Aorta (tissue), 5 donors: ENCODE measurements around the gene MIA2. TPM values are rescaled to one million over a fixed set of nuclear protein-coding genes. Genes with fewer than 3 reads are reported as not detected.
"Not testable (repeated sequence)": the region's sequence is repeated elsewhere in the genome, so short reads cannot be mapped to it uniquely, and the experiment has no call there.

Experiments
- ATAC-seq: fragments of 200-7000 bp; cut with Tn5 transposase; one replicate; pipeline ENCODE4 v1.9.1; 2022; ENCODE audit warnings: moderate library complexity; ENCODE audit not compliant: low FRiP score
- DNase-seq, 2 donors: peaks; one replicate each; pipeline ENCODE4 v3.0.0-alpha.2; 2020
- H3K27ac ChIP-seq, 2 donors: one replicate each; pipeline ENCODE4 v1.5.1; 2013; ENCODE audit warnings: low read length in 2 of 2, mild to moderate bottlenecking in 2 of 2, moderate library complexity in 2 of 2, control low read depth in 1 of 2, inconsistent platforms in 1 of 2, low read depth in 1 of 2
- H3K27me3 ChIP-seq, 2 donors: one replicate each; pipeline ENCODE4 v1.6.1; 2013; ENCODE audit warnings: control low read depth in 1 of 2, low read length in 1 of 2, mild to moderate bottlenecking in 1 of 2, moderate library complexity in 1 of 2; ENCODE audit not compliant: insufficient read depth in 2 of 2, control insufficient read depth in 1 of 2
- H3K36me3 ChIP-seq, 2 donors: one replicate each; pipeline ENCODE4 v1.6.1; 2013; ENCODE audit warnings: control low read depth in 1 of 2, low read length in 1 of 2, mild to moderate bottlenecking in 1 of 2; ENCODE audit not compliant: insufficient read depth in 2 of 2, control insufficient read depth in 1 of 2
- H3K4me1 ChIP-seq, 2 donors: one replicate each; pipeline ENCODE4 v1.6.1; 2013; ENCODE audit warnings: low read length in 2 of 2, control low read depth in 1 of 2, mild to moderate bottlenecking in 1 of 2, moderate library complexity in 1 of 2; ENCODE audit not compliant: insufficient read depth in 2 of 2, control insufficient read depth in 1 of 2
- H3K4me3 ChIP-seq, 2 donors: one replicate each; pipeline ENCODE4 v1.5.1; 2013; ENCODE audit warnings: low read length in 2 of 2, control low read depth in 1 of 2, mild to moderate bottlenecking in 1 of 2
- H3K9me3 ChIP-seq: one replicate; pipeline ENCODE4 v1.6.1; 2013; ENCODE audit warnings: mild to moderate bottlenecking, low read length; ENCODE audit not compliant: control insufficient read depth
- WGBS, 2 donors: extraction: QIAGEN DNeasy Blood & Tissue Kit; methylation state at CpG; one replicate each; pipeline ENCODE4 v1.1.7; 2013; 5-methylcytosine and 5-hydroxymethylcytosine counted together
- intact Hi-C, 2 donors: fragments of 100-400 bp; cut with DNase I; formaldehyde crosslinking; loops; one replicate each; pipeline versions ENCODE4 v1.14.2 to v1.15.0; 2022
- polyA plus RNA-seq, 2 donors: library from polyadenylated mRNA; stranded (reverse); fragments of 200-250 nt; gene quantifications; one replicate each; pipeline ENCODE4 v1.2.3, GENCODE V29; 2013
- total RNA-seq, 2 donors: library from RNA; stranded (reverse); fragmentation: NEBNext Ultra II Directional; extraction: Animal tissue kit (Norgen Biotek cat#: 25700); gene quantifications; one replicate each; pipeline ENCODE4 v1.2.1, GENCODE V29; 2021
- donor health status: healthy with polysubstance abuse.
- donor health status: Bipolar disorder and iron deficiency.
- donor health status: DM: no; HTN: no; CAD: no.
- donor health status: DM: no; HTN: no; CAD: no.
- donor health status: DM: yes; HTN: yes; CAD: no.

Gene MIA2
- total and polyA plus RNA-seq, 4 donors: 13.5 to 26.7 (median 19.7) TPM

DNA sequence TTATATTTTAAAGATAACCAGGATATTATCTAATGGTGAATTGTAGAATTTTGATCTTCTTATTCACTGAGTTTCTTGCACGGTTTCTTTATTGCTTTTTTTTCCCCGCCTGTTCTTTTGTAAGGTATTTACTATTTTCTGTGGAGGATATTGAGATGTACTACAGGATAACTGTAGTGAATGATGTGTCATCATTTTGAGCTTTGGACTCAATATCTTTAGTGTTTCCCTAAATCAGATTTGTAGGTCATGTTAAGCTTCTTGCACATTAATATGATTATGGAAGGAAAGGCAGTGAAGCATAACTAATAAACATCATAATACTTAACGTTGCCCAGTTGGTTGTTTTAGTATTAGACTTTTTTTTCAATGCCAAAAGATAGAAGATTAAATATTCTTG is 117.2 kb downstream of the MIA2 start:
- Histone ChIP-seq H3K27ac (no peak overlapping the region), H3K27me3 (no peaks in the 10 kb centered on the region), H3K4me1 (no peaks in the 10 kb centered on the region), H3K36me3 (no peaks in the 10 kb centered on the region), H3K9me3 (no peaks in the 10 kb centered on the region), H3K4me3 (no peak overlapping the region)
- intact Hi-C loops: no loop called here
- DNase-seq: no peak
- WGBS, 2 donors: 76 to 89% methylated on average over 3 of the region's 3 CpGs
- ATAC-seq: no peak

DNA sequence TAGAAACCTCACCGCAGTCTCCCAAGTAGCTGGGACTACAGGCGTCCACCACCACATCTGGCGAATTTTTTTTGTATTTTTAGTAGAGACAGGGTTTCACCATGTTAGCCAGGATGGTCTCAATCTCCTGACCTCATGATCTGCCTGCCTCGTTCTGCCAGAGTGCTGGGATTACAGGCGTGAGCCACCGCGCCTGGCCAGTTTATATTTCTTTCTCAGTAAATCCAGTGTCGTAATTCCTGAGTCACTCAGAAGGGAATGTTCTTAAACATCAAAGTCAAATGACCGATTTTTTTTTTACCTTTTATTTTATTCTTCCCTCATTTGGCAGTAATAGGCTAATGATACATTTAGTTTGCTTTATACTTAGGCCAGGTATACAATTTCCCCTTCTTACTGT is 118.0 kb downstream of the MIA2 start:
- H3K4me1 ChIP-seq: no peaks in the 10 kb centered on the region
- no peaks in the 10 kb centered on the region for H3K9me3 ChIP-seq
- no peak overlapping the region for H3K4me3 ChIP-seq
- WGBS, 2 donors: 97 to 98% methylated on average over 9 of the region's 9 CpGs
- no peaks in the 10 kb centered on the region for H3K27me3 ChIP-seq
- H3K27ac ChIP-seq: no peak overlapping the region
- H3K36me3 ChIP-seq: no peaks in the 10 kb centered on the region
- intact Hi-C loops: no loop called here
- DNase-seq (no peak), ATAC-seq (no peak)

DNA sequence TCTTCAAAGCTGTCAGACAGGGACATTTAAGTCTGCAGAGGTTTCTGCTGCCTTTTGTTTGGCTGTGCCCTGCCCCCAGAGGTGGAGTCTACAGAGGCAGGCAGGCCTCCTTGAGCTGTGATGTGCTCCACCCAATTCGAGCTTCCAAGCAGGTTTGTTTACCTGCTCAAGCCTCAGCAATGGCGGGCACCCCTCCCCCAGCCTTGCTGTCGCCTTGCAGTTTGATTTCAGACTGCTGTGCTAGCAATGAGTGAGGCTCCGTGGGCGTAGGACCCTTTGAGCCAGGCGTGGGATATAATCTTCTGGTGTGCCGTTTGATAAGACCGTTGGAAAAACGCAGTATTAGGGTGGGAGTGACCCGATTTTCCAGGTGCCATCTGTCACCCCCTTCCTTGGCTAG is 125.4 kb downstream of the MIA2 start:
- H3K36me3 ChIP-seq, DNase-seq, H3K9me3 ChIP-seq, H3K4me1 ChIP-seq, intact Hi-C loops, ATAC-seq, H3K4me3 ChIP-seq, H3K27ac ChIP-seq, H3K27me3 ChIP-seq: not testable (repeated sequence)
- WGBS, 2 donors: 90 to 95% methylated on average over 10 of the region's 10 CpGs

DNA sequence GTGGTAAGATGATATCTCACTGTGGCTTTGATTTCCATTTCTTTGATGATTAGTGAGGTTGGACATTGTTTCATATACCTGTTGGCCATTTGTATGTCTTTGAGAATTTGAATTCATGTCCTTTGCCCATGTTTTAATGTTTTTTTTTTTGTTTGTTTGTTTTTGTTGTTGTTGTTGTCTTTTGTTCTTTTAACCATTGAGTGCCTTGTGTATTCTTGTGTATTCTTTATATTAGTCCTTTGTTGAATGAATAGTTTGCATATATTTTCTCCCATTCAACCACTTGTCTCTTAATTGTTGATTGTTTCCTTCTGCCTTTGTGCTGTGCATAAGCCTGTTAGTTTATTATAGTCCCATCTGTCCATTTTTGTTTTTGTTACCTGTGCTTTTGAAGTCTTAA is 126.6 kb downstream of the MIA2 start:
- ATAC-seq (no peak), DNase-seq (no peak)
- Histone ChIP-seq H3K4me3 (no peak overlapping the region), H3K36me3 (no peaks in the 10 kb centered on the region), H3K27ac (no peak overlapping the region), H3K4me1 (no peaks in the 10 kb centered on the region), H3K27me3 (no peaks in the 10 kb centered on the region), H3K9me3 (no peaks in the 10 kb centered on the region)
- intact Hi-C loops: loop anchor here in 1 of 2 donors (10.0 kb wide), 1 partner anchor 46 kb away; no protein-coding TSS in a partner anchor

DNA sequence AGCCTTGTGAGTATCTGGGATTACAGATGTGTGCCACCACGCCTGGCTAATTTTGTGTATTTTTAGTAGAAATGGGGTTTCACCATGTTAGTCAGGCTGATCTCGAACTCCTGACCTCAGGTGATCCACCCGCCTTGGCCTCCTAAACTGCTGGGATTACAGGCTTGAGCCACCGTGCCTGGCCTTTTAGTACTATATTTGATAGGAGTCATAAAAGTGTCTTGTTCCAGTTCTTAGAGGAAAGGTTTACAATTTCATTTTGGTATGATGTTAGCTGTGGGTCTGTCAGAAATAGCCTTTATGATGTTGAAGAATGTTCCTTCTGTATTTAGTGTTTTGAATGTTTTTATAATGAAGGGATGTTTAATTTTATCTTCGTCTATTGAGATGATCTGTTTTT is 127.8 kb downstream of the MIA2 start:
- intact Hi-C loops: loop anchor here in 1 of 2 donors (10.0 kb wide), 1 partner anchor 47 kb away; no protein-coding TSS in a partner anchor
- not testable (repeated sequence) for ATAC-seq

DNA sequence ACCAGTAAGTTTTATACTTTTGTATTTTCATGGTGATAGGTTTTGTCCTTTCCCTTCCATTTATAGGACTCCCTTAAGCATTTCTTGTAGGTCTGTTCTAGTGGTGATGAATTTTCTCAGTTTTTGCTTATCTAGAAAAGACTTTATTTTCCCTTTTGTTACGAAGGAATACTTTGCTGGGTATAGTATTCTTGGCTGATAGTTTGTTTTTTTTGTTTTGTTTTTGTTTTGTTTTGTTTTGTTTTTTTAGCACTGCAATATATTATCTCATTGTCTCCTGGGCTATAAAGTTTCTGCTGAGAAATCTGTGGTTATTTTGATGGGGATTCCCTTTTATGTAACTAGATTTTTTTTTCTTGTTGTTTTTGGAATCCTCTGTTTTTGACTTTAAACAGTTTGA is 130.8 kb downstream of the MIA2 start:
- Histone ChIP-seq H3K4me1 (peaks cover 0 to 1% of the 10 kb centered on the region in 2 donors), H3K36me3 (no peaks in the 10 kb centered on the region), H3K4me3 (no peak overlapping the region), H3K27me3 (no peaks in the 10 kb centered on the region), H3K9me3 (no peaks in the 10 kb centered on the region), H3K27ac (no peak overlapping the region)
- intact Hi-C loops: loop anchor here in 1 of 2 donors (10.0 kb wide), 1 partner anchor 50 kb away; no protein-coding TSS in a partner anchor
- WGBS, 2 donors: 38 to 52% methylated on average over 1 of the region's 1 CpG
- no peak for ATAC-seq
- DNase-seq: no peak

More for the DNA sequence above, 127.8 kb downstream of the MIA2 start:
- not testable (repeated sequence) for H3K27ac ChIP-seq, H3K36me3 ChIP-seq, H3K9me3 ChIP-seq, H3K4me3 ChIP-seq, H3K27me3 ChIP-seq, DNase-seq, H3K4me1 ChIP-seq
- WGBS, 2 donors: 76 to 82% methylated on average over 5 of the region's 5 CpGs

DNA sequence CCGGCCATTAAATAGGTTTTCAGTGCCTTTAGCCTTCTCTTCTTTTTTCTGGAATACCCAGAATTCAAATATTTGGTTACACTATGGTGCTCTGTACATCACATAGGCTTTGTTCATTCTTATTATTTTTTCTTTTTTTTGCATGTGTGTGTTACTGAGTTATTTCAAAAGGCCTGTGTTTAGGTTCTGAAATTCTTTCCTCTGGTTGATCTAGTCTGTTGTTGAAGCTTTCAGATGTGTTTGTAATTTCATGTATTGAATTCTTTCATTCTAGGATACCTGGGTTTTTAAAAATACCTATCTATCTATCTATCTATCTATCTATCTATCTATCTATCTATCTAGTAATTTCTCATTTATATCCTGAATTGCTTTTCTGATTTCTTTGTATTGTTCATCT is 131.6 kb downstream of the MIA2 start:
- H3K27ac ChIP-seq: no peak overlapping the region
- 94 to 100% methylated on average over 1 of the region's 1 CpG for WGBS, 2 donors
- H3K4me1 ChIP-seq: peaks cover 0 to 1% of the 10 kb centered on the region in 2 donors
- ATAC-seq (no peak), DNase-seq (no peak)
- H3K4me3 ChIP-seq: no peak overlapping the region
- H3K9me3 ChIP-seq: no peaks in the 10 kb centered on the region
- no peaks in the 10 kb centered on the region for H3K36me3 ChIP-seq
- H3K27me3 ChIP-seq: no peaks in the 10 kb centered on the region
- intact Hi-C loops: loop anchor here (5.0 to 10.0 kb wide), 3 partner anchors 51 to 258 kb away; partner anchors contain the start of gene PNN (in 1 of the 2)

DNA sequence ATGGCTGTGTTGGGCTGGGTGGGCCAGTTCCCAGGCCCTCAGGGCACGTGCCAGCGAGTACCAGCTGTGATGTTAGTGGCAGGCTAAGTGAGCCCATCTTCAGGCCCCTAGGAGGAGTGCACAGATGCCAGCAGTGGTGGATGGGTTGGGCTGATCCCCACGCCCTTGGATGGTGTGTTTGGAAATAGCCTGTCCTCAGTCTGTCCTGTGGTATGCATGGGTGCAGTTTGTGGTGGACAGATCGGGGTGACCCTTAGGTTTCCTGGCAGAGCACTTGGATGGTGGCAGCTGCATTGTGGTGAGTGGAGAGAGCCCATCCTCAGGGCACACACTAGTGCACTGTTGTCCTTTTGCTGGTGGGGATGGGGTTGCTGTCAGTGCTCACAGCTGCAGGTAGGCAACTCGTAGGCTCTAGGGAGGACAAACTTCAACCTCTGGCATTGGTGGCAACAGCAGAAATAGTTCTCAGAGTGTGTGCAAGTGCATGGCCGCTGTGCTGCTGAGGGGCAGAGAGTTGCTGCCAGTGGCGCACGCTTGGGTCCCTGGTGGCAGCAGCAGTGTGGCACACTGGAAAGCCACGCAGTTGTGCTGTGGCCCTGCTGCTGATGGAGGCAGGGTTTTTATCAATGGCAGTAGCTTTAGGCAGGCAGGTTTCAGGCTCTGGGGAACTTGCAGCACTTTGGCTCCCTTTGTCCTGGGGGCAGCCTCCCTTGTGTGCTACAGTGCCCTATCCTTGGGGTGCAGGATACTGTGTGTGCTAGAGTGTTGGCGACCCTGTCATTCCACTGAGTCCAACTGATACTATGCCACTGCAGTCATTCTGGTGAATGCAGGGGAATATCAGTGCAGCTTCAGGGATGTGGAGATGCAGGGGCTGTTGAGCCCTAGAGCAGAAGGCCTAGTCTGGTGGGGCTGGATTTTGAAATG is 133.0 kb downstream of the MIA2 start:
- Histone ChIP-seq H3K4me1 (peaks cover 0 to 1% of the 10 kb centered on the region in 2 donors), H3K9me3 (no peaks in the 10 kb centered on the region), H3K36me3 (no peaks in the 10 kb centered on the region), H3K27ac (no peak overlapping the region), H3K4me3 (no peak overlapping the region), H3K27me3 (no peaks in the 10 kb centered on the region)
- intact Hi-C loops: loop anchor here (5.0 to 10.0 kb wide), 3 partner anchors 52 to 259 kb away; partner anchors contain the start of gene PNN (in 1 of the 2)
- WGBS, 2 donors: 92% methylated on average over 10 of the region's 10 CpGs
- no peak for DNase-seq
- ATAC-seq: peak; percentile 33

DNA sequence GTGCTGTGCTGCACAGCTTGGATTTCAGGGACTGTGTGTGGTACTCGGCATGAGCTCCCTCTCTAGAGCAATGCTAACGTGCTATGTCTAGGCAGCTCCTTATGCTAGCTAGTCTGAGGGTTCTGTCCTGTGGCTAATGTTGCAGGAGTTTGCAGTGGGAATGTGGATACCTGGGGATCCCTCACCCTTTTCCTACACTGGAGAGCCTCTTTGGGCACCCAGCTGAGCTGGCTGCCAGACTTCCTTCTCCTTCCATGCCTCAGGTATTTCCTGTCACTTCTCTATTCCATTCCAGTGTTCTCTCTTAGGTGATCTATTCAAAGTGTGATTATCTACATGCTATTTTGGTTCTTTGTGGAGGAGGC is 133.7 kb downstream of the MIA2 start:
- peak; percentile 22 for ATAC-seq

More for the DNA sequence above, 133.7 kb downstream of the MIA2 start:
- Histone ChIP-seq H3K36me3 (no peaks in the 10 kb centered on the region), H3K4me1 (peaks cover 0 to 1% of the 10 kb centered on the region in 2 donors), H3K27ac (no peak overlapping the region), H3K4me3 (no peak overlapping the region), H3K27me3 (no peaks in the 10 kb centered on the region), H3K9me3 (no peaks in the 10 kb centered on the region)
- 64 to 70% methylated on average over 2 of the region's 2 CpGs for WGBS, 2 donors
- intact Hi-C loops: loop anchor here (5.0 to 10.0 kb wide), 3 partner anchors 53 to 260 kb away; partner anchors contain the start of gene PNN (in 1 of the 2)
- DNase-seq: no peak
